ENCODE data around the gene SPATA12.

The SPATA12 gene

GRCh38 chr3:57048052-57048671, 12.3 kb upstream of the SPATA12 start:
- in situ Hi-C loops (cut with HindIII; ENCODE audit: low sequenced_read_pairs): no loop called here
- no peak for TF ChIP-seq CTCF (IDR thresholded peaks at IDR 0.05; ENCODE audit: low read depth, low read length, missing control alignments)
- H3K4me3 ChIP-seq (ENCODE audit: low read depth, low read length): no peak overlapping the region
- DNase-seq (ENCODE audit: low read depth): peak; percentile 44

DNA sequence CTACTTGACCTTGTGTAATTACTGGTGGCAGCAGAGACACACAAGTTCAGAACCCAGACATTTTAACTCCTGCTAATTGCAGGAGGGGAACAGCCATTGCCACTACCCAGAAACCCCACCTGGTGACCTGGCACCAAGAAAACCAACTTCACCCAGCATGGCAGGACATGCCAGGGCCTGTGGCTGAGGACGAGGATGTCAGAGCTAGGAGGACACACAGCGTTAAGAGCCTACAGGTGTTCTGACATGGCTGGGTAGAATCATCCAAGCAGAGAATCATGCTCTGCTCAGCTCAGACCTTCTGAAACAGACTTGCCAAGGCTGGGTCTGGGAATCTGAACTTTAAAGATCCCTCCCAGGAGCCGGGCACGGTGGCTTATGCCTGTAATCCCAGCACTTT, 11.7 kb upstream of the SPATA12 start:
- DNase-seq (ENCODE audit: low read depth): no peak
- H3K4me3 ChIP-seq (ENCODE audit: low read depth, low read length): no peak overlapping the region
- in situ Hi-C loops (cut with HindIII; ENCODE audit: low sequenced_read_pairs): no loop called here
- no peak for TF ChIP-seq CTCF (IDR thresholded peaks at IDR 0.05; ENCODE audit: low read depth, low read length, missing control alignments)

DNA sequence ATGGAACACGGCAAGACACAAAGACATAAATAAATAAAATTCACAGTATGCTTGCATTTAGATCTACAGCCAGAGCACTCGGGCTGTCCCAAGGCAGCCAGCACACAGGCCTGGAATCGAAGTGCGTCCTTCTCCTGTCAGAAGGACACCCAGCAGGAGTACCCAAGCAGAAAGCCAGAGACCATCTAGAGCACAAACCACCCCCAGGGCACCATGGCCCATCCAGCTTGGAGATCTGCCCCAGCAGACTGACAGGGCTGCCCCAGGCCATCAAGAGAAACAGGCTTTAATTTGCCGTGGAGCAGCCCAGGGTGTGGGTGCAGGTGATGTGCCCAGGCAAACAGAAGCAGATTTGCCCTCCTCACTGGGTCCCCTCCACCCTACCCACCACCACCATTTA, 7.8 kb upstream of the SPATA12 start:
- H3K4me3 ChIP-seq (ENCODE audit: low read depth, low read length): no peak overlapping the region
- TF ChIP-seq CTCF (IDR thresholded peaks at IDR 0.05; ENCODE audit: low read depth, low read length, missing control alignments): no peak
- in situ Hi-C loops (cut with HindIII; ENCODE audit: low sequenced_read_pairs): no loop called here
- DNase-seq (ENCODE audit: low read depth): no peak

DNA sequence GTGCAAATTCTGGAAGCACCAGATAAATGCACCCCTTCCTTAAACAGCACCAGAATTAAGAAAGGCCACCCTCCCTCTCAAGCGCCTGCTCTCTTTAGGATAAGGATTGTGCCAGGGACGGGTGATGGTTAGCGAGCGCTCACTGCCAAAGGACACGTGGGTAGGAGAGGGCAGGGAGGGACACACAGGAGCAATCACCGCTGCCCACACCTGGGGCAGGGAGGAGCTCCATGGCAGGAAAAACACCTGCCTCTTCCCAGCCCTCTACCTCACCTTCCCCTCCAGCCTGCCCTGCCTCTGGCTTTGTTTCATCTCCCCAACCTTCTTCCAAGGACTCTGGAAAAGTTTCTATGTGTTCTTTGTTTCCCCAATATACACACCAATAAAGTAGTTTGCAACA, 7.3 kb upstream of the SPATA12 start:
- in situ Hi-C loops (cut with HindIII; ENCODE audit: low sequenced_read_pairs): no loop called here
- no peak for DNase-seq (ENCODE audit: low read depth)
- TF ChIP-seq CTCF (IDR thresholded peaks at IDR 0.05; ENCODE audit: low read depth, low read length, missing control alignments): no peak
- no peak overlapping the region for H3K4me3 ChIP-seq (ENCODE audit: low read depth, low read length)

DNA sequence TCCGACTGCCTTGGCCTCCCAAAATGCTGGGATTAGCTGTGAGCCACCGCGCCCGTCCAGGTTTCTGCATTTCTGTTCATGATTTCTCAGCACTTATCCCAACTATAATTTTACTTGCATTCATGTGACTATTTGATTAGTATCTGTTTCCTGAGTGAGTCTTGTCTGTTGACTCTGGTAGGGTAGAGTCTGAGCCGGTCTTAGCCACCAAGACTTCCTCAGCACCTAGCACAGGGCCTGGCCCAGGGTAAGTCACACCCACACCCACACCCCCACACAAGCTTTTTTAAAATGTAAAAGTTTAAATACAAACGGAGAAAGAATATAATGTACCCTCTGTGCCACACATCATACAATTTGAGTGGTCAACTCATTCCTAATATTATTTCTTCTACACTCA, 3.1 kb upstream of the SPATA12 start:
- TF ChIP-seq CTCF (IDR thresholded peaks at IDR 0.05; ENCODE audit: low read depth, low read length, missing control alignments): no peak
- no peak overlapping the region for H3K4me3 ChIP-seq (ENCODE audit: low read depth, low read length)
- in situ Hi-C loops (cut with HindIII; ENCODE audit: low sequenced_read_pairs): loop anchor here (5.0 kb wide), 1 partner anchor 40 kb away; no protein-coding TSS in a partner anchor
- no peak for DNase-seq (ENCODE audit: low read depth)

GRCh38 chr3:57059411-57059810, 1.1 kb upstream of the SPATA12 start:
- H3K4me3 ChIP-seq (ENCODE audit: low read depth, low read length): no peak overlapping the region
- in situ Hi-C loops (cut with HindIII; ENCODE audit: low sequenced_read_pairs): loop anchor here (5.0 kb wide), 1 partner anchor 42 kb away; no protein-coding TSS in a partner anchor
- TF ChIP-seq CTCF (IDR thresholded peaks at IDR 0.05; ENCODE audit: low read depth, low read length, missing control alignments): no peak
- DNase-seq (ENCODE audit: low read depth): no peak

Measured in astrocyte of the cerebellum (primary cell).